GM10266 (cell line): ENCODE data around the gene CAMP.

Experiments
- DNase-seq: peaks from one replicate; pipeline ENCODE4 v3.0.0; 2012; ENCODE audit errors: extremely low spot score
- TF ChIP-seq, protein P1 (sequence below): IDR thresholded peaks from 2 replicates; pipeline ENCODE4 v1.5.1; 2012; ENCODE audit warnings: mild to moderate bottlenecking, low read depth; ENCODE audit not compliant: control insufficient read depth, insufficient read depth; ENCODE audit errors: missing control alignments

The CAMP gene

DNA sequence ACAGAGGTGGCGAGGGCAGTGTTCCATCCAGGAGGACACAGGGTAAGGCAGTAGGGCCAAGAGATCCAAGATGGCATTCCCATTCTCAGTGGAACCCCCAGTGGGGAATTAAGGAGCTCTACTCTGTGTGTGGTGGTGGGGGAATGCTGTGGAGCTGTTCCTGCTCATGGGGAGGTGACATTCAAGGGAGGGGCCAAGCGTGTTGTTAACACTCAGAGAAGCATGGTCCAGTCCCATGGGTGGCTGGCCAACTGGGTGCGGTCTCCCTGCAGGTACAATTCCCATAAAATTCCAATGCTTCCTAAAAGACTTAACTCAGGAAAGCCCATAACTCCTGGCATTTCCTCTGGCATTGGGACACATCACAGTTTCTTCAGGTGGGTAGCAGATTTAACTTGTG lies 2.3 kb downstream of the CAMP start:
- TF ChIP-seq, protein P1, sequence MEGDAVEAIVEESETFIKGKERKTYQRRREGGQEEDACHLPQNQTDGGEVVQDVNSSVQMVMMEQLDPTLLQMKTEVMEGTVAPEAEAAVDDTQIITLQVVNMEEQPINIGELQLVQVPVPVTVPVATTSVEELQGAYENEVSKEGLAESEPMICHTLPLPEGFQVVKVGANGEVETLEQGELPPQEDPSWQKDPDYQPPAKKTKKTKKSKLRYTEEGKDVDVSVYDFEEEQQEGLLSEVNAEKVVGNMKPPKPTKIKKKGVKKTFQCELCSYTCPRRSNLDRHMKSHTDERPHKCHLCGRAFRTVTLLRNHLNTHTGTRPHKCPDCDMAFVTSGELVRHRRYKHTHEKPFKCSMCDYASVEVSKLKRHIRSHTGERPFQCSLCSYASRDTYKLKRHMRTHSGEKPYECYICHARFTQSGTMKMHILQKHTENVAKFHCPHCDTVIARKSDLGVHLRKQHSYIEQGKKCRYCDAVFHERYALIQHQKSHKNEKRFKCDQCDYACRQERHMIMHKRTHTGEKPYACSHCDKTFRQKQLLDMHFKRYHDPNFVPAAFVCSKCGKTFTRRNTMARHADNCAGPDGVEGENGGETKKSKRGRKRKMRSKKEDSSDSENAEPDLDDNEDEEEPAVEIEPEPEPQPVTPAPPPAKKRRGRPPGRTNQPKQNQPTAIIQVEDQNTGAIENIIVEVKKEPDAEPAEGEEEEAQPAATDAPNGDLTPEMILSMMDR, result no peak
- no peak for DNase-seq

DNA sequence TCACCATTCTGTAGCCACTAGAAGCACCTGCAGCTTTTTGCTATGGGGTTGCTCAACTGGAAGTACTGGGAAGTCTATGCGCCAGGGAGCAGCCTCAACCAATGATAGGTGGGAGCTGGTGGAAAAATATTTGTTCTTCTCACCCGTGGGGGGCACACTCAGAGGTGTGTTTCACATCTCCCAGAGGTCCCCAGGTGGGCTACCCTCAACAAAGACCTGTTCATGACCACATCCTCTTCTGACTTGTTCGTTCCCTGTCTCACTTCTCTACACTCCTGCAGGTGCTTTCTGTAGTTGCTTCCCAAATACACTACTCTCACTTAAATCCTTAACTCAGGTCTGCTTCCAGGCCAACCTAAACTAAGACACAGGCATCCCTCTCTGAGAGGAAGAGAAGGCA lies 3.6 kb downstream of the CAMP start:
- DNase-seq, result no peak
- TF ChIP-seq, protein P1, result no peak

DNA sequence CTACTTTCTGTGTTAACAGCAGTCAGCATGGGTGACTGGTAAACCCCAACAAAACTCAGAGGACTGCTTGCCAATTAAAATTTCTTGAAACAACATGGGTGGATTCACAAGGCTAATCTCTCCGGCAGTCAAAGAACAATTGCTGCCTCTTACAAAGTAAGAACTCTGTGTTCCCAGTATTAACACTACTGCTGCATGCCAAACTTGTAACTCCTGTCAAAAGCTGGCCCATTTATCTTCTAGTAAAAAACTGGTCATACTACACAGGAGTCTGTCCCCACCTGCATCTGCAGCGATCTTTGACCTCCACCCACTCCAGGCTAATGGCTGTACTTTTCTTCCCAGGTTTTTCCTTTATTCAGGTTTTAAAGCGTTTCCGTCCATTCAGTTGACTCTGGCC lies 8.9 kb downstream of the CAMP start:
- peak; percentile 5 for DNase-seq
- TF ChIP-seq, protein P1, result no peak

DNA sequence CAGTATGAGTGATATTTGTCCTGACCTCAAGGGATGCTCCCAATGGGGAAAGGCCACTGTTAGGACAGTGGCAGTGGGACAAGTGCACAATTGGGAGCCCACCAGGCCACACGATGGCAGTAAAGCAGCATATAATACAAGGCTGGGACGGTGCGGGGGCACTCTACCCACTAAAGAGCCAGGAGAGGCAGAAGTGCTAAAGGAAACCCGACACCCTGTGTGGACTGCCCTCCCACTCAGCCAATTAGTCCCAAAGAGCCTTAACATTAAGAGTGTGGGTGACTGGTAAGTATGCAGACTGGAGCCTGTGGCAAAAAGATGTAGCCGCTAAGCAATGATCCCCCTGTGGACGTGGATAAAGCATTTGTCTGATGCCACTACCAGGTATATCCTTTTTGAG lies 9.4 kb downstream of the CAMP start:
- DNase-seq, result peak; percentile 72
- TF ChIP-seq, protein P1, result peak; percentile 80

DNA sequence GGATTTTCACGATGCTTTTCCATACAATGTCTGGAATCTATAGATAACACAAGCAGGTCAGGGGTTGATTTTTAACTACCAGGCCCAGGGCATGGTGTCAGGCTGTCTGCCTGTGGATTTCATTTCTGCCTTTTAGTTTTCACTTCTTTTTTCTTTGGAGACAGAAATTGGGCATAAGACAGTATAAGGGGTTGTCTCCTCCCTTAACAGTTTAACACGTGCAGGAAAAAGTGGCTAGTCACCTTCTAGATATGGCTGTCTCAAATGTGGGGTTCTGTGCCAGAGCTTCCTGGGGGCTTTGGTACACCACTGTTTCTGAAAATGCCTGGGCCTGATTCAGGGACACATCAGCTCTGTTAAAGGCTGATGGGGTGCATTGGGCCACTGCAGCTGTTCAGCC lies 10.2 kb downstream of the CAMP start:
- TF ChIP-seq, protein P1, result no peak

DNA sequence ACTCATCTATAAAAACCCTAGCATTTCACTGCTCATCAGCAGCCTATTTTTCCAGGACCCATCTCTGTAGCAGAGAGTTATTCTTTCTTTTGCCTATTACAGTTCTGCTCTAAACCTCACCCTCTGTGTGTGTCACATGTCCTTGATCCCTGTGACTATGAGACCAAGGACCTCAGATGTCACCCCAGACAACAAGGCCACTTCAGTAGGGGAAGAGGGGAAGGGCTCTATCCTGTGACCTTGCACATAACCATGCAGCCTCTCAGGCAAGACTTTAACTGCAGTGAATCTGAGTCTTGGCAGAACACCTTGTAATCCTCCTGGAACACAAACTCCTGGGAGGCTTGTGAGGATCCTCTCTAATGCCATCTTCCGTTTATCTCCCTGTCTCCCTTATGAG lies 13.2 kb downstream of the CAMP start:
- TF ChIP-seq, protein P1, result no peak
- no peak for DNase-seq

More for the DNA sequence above, 10.2 kb downstream of the CAMP start:
- DNase-seq, result no peak

DNA sequence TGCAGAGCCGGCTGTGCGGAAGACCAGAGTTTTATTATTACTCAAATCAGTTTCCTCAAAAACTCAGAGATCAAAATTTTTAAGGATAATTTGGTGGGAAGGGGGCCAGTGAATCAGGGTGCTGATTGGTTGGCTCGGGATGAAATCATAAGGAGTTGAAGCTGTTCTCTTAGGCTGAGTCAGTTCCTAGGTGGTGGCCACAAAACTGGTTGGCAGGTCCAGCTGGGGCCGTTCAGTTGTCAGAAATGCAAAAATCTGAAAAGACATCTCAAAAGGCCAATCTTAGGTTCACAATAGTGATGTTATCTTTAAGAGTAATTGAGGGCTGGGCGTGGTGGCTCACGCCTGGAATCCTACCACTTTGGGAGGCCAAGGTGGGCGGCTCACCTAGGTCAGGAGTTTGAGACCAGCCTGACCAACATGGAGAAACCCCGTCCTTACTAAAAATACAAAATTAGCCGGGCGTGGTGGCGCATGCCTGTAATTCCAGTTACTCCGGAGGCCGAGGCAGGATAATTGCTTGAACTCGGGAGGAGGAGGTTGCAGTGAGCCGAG lies 15.3 kb downstream of the CAMP start:
- DNase-seq, result no peak
- TF ChIP-seq, protein P1, result no peak
